Measurements from ENCODE around the gene CHAF1A.

DNA sequence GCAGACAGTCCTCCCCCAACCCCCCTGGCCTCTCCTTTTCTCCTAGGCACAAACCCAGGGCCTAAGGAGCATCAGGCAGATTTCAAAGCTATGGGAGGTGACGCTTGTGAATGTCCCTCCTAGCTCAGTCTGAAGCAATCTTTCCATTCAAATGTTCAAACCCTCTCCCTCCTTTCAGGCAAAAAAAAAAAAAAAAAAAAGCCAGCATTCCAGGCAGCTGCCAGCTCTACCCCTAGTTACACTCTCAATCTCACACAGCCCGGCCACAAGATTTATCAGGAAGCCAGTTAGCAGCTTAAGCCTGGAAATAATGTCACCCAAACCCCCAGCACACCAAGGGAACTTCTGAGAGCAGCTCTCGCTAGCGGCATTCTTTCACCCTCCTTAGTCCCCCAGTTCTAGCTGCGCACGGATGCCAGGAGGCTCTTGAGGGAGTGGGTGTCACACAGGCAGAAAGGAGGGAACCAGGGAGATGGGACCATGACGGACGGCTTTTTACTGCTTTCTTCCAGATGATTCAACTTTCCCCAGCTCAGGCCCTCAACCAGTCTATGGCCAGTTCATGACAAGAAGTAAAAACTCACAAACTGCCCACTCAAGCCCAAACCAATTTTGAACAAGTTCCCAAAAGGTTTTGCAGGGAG lies 8.4 kb upstream of the CHAF1A start:
- no peak for TF ChIP-seq FOXP1 (CRISPR knock-in tag; IDR thresholded peaks at IDR 0.05; ENCODE audit: borderline replicate concordance)
- TF ChIP-seq NFATC4 (CRISPR knock-in tag; IDR thresholded peaks at IDR 0.05) = no peak
- TF ChIP-seq, protein P1, sequence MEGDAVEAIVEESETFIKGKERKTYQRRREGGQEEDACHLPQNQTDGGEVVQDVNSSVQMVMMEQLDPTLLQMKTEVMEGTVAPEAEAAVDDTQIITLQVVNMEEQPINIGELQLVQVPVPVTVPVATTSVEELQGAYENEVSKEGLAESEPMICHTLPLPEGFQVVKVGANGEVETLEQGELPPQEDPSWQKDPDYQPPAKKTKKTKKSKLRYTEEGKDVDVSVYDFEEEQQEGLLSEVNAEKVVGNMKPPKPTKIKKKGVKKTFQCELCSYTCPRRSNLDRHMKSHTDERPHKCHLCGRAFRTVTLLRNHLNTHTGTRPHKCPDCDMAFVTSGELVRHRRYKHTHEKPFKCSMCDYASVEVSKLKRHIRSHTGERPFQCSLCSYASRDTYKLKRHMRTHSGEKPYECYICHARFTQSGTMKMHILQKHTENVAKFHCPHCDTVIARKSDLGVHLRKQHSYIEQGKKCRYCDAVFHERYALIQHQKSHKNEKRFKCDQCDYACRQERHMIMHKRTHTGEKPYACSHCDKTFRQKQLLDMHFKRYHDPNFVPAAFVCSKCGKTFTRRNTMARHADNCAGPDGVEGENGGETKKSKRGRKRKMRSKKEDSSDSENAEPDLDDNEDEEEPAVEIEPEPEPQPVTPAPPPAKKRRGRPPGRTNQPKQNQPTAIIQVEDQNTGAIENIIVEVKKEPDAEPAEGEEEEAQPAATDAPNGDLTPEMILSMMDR (IDR thresholded peaks at IDR 0.05) = no peak
- TF ChIP-seq, protein P2, sequence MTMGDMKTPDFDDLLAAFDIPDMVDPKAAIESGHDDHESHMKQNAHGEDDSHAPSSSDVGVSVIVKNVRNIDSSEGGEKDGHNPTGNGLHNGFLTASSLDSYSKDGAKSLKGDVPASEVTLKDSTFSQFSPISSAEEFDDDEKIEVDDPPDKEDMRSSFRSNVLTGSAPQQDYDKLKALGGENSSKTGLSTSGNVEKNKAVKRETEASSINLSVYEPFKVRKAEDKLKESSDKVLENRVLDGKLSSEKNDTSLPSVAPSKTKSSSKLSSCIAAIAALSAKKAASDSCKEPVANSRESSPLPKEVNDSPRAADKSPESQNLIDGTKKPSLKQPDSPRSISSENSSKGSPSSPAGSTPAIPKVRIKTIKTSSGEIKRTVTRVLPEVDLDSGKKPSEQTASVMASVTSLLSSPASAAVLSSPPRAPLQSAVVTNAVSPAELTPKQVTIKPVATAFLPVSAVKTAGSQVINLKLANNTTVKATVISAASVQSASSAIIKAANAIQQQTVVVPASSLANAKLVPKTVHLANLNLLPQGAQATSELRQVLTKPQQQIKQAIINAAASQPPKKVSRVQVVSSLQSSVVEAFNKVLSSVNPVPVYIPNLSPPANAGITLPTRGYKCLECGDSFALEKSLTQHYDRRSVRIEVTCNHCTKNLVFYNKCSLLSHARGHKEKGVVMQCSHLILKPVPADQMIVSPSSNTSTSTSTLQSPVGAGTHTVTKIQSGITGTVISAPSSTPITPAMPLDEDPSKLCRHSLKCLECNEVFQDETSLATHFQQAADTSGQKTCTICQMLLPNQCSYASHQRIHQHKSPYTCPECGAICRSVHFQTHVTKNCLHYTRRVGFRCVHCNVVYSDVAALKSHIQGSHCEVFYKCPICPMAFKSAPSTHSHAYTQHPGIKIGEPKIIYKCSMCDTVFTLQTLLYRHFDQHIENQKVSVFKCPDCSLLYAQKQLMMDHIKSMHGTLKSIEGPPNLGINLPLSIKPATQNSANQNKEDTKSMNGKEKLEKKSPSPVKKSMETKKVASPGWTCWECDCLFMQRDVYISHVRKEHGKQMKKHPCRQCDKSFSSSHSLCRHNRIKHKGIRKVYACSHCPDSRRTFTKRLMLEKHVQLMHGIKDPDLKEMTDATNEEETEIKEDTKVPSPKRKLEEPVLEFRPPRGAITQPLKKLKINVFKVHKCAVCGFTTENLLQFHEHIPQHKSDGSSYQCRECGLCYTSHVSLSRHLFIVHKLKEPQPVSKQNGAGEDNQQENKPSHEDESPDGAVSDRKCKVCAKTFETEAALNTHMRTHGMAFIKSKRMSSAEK (CRISPR knock-in tag; IDR thresholded peaks at IDR 0.05; ENCODE audit: borderline replicate concordance) = no peak
- TF ChIP-seq, protein P3, sequence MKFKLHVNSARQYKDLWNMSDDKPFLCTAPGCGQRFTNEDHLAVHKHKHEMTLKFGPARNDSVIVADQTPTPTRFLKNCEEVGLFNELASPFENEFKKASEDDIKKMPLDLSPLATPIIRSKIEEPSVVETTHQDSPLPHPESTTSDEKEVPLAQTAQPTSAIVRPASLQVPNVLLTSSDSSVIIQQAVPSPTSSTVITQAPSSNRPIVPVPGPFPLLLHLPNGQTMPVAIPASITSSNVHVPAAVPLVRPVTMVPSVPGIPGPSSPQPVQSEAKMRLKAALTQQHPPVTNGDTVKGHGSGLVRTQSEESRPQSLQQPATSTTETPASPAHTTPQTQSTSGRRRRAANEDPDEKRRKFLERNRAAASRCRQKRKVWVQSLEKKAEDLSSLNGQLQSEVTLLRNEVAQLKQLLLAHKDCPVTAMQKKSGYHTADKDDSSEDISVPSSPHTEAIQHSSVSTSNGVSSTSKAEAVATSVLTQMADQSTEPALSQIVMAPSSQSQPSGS (CRISPR knock-in tag; IDR thresholded peaks at IDR 0.05; ENCODE audit: borderline replicate concordance, low read depth) = no peak
- TF ChIP-seq MXD4 (CRISPR knock-in tag; IDR thresholded peaks at IDR 0.05; ENCODE audit: borderline replicate concordance) = no peak
- no peak for TF ChIP-seq TEAD4 (CRISPR knock-in tag; IDR thresholded peaks at IDR 0.05)
- TF ChIP-seq SMAD4 (CRISPR knock-in tag; IDR thresholded peaks at IDR 0.05) = no peak
- TF ChIP-seq, protein P4, sequence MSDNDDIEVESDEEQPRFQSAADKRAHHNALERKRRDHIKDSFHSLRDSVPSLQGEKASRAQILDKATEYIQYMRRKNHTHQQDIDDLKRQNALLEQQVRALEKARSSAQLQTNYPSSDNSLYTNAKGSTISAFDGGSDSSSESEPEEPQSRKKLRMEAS (CRISPR knock-in tag; IDR thresholded peaks at IDR 0.05) = no peak
- no peak for TF ChIP-seq NFE2L1 (CRISPR knock-in tag; IDR thresholded peaks at IDR 0.05)
- TF ChIP-seq, protein P5, sequence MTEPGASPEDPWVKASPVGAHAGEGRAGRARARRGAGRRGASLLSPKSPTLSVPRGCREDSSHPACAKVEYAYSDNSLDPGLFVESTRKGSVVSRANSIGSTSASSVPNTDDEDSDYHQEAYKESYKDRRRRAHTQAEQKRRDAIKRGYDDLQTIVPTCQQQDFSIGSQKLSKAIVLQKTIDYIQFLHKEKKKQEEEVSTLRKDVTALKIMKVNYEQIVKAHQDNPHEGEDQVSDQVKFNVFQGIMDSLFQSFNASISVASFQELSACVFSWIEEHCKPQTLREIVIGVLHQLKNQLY (CRISPR knock-in tag; IDR thresholded peaks at IDR 0.05) = no peak
